NCI-H2029 (cell line): Measurements from ENCODE around the gene CLDN22.

Source experiments
- DNase-seq: peaks from one replicate; lab custom pipeline; 2025; lab: John Stamatoyannopoulos, UW

Gene CLDN22

DNA sequence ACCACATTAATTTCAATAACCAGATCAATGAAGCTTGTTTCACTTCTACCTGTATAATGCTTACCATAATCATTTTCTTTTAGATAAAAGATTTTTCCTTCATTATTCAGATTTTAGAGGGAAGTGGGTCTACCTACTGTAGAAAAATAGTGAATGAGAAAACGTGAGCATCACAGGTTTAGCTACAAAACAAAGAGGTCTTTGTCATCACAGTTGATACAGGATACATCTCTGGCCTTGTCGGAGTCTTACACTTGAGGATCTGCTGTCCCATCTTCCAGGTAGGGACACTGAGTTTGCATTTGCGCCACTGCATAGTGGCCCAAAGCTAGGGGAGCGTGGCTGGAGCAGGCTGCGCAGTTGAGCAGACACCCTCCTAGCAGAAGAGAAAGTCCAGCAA, 1.4 kb upstream of the CLDN22 start:
- DNase-seq, result no peak

DNA sequence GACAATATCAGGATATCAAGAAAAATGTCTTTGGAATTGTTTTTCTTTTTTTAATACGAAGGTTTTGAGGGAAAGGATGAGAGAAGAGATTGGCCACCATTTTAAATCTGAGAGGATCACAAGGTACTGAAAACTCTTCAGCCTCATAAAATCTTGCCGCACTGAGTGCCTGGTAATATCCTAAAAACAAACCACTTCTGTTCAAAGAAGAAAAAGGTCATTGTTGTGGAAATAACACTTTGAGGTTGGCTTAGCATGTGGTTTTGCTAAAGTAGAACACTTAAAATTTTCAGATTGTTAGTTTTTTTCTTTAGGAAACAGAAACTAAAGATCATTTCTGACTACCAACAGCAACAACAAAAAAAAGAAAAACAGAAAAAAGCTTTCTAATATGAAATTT, 1.0 kb upstream of the CLDN22 start:
- no peak for DNase-seq

DNA sequence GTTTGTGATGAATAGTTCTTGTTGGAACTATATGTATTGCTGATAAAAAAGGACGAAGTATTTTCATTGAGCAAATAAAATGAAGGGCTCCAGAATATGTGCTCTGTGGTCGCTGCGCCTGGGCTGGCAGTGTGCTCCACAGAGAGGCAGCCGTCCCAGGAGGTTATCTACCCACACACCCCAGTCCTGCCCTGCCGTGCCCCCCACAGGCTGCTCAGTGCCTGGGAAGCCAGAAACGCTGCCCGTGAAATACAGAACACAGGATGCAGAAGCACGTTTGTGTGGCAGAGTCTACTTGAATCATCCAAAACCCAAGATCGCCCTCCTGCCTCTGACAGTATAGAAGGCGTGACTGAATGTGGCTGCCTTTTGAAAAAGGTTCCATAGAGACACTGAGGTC, 1.4 kb downstream of the CLDN22 start:
- no peak for DNase-seq

DNA sequence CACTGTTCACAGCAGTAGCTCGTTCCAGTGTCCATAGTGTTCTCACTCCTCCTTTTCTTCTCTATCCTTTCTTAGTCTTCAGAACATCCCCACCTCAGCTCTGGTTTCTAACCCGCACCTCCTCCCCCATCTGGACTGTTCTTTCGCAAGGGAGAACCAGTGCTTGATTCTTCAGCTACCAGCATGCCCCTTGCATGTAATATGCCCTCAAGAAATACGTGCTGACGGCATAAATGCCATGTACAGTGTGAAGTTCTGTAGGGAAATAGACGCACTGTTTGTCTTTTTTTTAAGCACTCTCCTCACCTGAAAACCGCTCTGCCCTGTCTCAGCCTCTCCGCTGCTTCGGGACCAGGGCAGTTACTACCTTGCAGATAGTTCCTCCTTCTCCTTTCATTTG, 5.3 kb downstream of the CLDN22 start:
- DNase-seq, result no peak

DNA sequence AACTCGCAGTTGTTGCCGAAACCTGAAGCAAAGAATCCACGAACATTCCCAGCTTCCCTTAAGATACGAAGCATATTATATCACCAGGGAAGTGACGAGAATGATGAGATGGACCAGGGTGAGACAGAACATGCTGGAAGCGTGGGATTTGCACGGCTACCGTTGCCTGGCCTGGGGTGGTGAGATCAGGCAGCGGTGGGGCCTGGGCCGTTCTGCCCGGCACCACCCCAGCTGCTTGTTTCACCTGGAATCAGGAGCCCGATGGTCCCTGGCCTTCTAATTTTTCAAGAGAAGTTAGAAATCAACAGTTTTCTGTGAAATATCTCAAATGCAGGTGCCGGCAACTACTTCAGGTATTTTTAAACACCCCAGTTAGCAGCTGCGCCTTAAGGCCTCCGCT, 5.7 kb downstream of the CLDN22 start:
- DNase-seq, result no peak

DNA sequence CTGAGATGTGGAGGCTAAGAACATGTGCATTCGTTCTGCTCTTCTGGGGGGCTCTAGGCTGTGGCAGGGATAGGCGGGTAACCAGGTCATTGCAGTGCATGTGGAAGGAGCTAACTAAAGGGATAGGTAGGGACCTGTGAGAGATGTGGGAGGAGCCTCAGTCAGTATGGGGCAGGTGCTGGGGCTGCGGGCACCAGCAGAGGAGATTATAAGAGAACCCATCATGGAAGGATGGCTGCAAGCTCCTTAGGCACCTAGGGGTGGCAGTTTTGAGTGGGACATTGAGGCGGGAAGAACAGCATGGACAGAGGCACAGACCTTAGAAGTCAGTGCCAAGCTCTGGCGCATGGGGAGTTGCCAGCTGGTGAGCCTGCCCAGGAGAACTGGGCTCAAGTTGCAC, 7.2 kb downstream of the CLDN22 start:
- DNase-seq, result no peak

DNA sequence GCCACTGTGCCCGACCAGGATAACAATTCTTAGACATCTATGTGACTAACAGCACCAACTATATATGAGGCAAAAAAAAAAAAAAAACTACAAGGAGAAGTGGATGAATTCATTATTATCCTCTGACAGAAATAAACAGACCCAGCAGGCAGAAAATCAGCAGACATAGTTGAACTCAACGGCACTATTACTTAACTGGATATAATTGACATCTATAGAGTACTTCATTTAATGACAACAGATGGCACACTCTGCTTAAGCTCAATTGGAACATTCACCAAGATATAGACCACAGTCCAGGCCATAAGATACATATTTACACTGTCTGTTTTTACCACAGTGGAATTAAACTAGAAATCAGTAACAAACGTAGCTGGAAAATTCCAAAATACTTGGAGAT, 13.3 kb downstream of the CLDN22 start:
- DNase-seq, result no peak

DNA sequence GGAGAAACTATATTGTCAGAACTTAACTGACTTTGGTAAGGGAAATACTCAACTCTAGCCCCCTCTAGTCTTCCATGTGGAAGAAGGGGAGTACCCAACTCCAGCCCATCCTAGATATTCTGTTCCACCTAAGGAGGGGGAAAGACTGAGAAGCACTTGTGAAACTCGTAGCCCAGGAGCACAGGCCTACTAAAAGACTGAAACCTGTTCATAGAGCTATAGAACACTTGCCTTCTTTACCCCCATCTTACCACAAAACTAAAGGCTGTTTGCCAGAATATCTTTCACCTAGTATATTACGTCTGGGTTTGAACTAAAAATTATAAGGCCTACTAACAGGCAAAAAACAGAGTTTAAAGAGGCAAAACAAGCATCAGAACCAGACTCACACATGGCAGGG, 15.5 kb downstream of the CLDN22 start:
- DNase-seq, result no peak

DNA sequence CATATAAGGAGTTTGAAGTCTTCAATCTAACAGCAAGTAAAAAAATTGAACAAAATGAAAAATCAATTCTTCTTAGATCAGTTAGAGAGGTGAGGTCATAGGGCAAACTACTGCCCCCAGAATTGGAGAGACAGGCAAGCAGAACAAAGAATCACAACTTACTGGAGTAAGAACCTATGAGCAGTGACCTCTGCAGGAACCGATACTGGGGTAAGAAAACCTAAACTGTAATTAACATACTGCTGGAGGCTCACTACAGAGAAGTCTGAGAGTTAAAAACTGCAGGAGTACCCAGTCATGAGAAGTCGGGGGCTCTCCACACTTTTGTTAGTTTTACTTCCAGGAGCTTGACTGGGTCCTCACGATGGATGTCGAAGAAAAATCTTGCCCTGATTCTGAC, 16.0 kb downstream of the CLDN22 start:
- DNase-seq, result no peak

DNA sequence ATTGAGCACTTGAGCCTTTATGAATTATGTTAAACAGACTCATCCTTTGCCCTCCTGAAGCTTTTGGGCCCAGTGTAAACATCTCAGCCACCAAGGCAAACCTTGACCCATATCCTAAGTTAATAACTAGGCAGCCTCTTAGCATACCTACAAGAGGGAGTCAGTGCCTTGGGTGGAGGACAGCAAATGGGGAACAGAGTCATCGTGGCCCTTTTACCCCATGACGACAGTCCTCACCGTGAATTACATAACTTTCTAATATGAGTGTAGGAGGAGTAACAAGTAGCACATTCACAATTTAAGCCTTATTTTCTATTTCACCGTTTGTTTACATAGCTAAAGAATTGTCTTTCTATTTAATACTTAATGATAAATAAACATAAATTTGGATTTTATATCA, 16.8 kb downstream of the CLDN22 start:
- no peak for DNase-seq

DNA sequence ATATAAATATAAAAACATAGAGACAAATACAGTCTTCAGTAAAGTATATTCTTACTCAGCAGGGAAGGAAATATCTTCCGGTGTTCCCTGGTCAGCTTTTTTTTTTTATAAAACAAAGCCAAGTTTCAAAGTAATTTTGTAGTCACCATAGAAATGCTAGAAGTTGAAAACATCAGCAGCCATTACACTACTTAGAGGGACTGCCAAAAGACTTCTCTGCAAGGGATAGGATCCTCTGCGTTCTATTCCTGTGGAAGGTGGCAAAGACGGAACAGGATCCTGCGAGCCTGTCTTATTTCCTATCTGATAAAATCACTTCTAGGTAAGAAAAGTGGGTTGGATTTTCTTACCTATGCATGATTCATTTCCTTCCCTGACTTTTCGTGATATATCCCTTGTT, 19.4 kb downstream of the CLDN22 start:
- no peak for DNase-seq

DNA sequence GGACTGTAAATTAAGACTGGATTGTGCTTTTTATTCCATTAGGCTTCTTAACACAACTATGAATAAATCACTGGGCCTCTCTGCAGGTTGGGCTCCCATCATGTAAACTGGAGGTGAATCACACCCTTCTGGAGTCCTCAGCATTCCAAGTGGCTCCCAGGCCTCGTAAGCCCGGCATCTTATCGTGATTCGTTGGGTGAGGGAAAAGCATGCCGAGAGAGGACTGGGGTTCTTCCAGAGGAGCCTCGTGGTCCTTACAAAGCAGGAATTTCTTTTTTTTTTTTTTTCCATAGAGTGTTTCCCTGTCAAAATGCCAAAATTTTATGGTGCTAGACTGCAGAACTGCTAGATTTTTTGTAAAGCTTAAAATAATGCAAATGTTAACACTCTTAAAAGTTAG, 20.0 kb downstream of the CLDN22 start:
- no peak for DNase-seq

DNA sequence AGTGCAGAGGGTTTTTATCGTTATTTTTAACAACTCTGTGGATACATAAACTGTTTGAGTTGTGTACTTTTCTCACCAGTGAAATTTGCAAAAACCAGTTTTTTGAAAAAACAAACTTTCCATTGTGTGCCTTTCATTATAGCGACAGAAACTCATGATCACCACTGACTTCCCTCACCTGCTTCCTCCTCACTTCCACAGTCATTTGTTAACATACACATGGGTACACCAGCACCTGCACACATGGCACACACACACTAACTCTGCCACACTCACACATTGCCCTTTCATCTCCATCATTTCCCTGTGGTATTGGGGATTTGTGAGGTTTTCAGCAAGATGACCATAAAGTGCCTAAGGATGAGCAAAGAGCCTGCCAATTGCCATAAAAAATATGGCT, 20.6 kb downstream of the CLDN22 start:
- no peak for DNase-seq

DNA sequence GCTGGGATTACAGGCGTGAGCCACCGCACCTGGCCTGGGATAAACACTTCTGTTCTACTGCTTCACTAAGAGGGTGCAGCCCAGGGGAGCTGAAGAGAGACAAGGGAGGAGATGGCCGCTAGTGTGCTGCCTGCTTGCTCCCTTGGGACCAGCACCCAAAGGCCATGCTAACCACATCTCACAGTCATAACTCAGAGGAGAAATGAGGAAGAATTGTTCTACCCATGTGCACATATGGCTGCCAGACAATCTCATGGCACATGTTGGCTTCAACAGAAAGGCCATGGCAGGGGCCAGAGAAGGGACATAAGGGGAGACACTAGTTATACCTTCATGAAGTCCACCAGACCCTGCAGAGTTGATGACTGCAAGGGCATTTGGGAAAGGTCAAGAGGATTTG, 22.4 kb downstream of the CLDN22 start:
- no peak for DNase-seq

DNA sequence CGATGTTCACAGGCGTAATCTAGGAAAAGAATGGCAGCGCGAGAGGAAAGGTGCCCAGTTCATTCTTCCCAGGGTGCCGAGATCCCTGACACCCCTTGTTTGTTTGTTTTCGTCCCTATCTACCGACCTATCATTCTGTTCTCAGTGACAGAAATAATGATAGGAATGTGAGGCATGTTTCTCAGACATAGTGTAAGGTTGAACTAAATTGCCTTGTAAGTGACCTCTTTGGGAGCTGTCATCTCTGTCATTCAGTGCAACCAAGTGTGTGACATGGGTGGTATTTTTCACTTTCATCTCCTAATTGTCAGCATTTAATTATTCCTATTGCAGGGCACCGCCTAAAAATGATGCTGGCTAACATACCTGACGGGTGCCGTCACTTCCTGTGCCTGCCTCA, 24.4 kb downstream of the CLDN22 start:
- DNase-seq, result no peak

DNA sequence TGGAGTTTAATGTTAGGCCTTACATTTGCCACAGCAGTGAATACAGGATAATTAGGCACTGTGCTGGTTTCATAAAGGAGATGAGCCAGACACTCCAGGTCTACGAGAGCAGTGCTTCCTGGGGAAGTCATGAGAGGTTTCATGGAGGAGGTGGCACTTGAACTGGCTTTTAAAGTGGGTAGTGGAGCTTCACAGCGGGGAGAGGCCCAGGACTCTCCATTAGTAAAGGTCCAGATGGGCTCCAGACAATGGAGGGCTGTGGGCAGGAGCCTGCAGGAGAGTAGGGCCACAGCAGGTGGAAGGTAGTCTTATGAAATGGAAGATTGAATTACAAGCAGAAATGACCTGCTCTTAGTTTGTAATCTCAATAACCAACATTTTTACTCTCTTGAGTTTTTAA, 29.0 kb downstream of the CLDN22 start:
- no peak for DNase-seq

DNA sequence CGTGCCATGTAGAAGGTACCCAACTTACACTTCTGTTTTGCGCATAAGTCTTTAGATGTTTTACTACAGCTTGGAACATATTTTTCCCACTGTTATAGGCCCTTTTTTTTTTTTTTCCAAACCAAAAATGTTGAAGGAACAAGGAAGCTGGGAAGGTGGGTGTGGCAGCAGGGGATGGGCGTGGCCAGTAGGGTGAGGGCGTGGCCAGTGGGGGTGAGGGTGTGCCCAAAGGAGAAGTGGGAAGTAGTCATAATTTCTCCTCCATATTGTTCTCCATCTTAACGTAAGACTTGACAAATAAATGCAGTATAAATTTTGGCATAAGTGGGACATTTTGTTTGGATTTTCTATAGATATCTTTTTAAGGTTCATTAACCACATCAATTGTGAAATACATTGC, 30.4 kb downstream of the CLDN22 start:
- DNase-seq, result no peak

DNA sequence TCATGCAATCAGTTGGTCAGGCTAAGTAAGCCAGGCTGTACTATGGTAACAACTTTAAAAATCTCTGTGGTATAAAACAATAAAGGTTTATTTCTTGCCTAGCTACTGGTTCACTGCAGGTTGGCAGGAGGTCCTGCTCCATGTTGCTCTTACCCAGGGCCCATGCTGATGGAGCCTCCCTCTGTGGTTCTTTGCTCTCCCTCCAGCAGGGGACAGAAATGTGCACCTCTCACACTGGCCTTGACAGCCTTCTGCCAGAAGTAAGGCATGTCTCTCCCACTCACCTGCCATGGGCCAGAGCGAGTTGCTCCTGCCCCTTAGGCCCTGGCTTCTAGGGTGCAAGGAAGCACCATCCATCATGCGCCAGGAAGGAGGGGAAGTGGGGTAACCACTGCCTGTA, 31.1 kb downstream of the CLDN22 start:
- no peak for DNase-seq

DNA sequence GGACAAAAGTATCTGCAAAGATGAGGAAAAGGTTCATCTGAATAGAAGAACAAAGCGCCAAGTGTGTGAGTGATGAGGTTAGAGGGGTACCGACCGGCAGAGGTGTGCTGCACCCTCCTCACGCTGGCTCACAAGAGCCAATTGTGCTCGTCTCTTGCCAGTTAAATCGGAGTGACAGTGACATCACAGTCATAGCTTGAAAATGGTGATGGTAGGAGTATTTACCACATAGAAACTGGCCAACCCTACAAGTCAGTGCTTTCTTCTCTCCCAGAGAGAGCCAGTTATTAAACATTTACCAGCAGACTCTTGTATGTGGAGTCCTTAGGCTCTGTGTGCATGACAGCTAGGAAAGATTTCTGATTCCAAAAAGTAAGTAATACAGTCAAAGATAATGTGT, 32.4 kb downstream of the CLDN22 start:
- DNase-seq, result no peak

DNA sequence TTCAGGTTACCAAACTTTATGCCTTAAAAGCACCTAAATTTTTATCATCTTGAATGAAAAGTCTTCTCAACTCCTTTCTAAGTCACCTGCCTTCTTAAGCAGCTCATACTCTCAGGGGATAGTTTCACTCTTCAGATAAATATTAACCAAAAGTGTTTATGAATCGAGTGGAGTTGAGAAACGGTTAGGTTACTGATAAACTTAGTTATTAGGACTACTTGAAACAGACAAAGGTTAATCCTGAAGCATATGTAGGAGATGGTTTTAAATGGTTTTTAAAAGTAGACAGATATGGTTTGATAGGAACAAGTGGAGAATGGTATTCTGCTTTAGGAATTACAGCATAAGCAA, 32.8 kb downstream of the CLDN22 start:
- DNase-seq, result no peak

DNA sequence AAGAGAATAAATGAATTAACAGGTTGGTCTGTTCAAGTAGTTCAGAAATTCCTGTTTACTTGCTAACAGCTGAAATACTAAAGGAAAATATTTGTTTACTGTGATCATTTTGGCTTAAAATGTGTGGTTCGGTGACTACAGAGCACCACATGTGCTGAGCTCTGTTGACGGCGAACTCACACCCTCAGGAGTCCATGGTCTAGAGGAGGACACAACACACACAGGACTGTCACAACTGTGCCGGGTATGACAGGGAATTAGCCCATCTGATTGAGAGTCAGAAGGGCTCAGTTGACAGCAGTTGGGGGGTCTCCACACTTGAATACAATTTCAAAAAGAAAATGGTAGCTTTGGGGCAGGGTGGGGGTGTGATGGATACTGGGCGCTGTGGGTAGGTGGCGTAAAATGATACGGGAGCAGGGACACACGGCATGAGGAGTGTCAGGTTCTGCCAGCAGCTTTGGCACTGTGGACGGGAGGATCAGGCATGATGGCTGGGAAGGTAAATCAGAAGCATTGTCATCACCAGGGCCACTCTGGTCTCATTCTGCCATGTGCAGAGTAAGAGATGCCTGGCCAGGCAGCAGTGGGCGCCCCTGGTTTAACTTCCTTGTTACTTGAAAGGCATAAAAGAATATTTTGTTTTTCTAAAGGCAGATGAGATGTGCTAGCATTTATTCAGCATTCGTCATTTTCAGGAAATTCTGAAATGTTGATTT, 33.3 kb downstream of the CLDN22 start:
- no peak for DNase-seq

DNA sequence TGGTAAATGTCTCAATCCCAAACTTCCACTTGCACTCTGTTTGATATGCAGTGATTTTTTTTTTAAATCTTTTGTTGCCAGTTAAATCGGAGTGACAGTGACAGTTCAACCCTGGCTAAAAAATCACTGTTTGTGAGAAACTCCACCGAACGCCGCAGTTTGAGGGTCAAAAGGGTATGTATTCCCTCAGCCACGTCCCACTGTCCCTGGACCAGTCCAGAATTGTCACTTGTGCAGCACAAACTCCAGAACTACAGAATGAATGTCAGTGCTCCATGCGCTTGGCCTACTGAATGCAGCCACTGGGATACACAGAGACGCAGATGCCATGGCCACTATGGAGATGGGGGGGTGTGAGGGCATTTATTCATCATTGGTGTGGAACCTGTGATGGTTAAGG, 34.2 kb downstream of the CLDN22 start:
- DNase-seq, result no peak

DNA sequence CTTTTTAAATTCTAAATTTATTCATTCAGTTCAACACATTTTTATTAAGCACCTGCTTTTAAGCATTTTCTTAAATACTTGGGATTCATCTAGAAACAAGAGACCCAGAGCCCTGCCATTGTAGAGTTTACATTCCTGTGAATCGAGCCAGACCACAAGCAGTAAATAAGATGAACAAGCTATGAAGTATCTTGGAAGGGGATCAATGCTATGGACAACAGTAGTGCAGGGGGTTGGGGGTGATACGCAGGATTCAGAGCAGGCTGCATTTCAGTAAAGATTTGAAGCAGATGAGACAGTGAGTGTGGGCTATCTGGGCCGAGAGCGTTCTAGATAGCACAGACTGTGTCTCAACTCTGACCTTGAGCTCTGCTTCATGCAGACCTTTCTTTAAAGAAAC, 35.1 kb downstream of the CLDN22 start:
- no peak for DNase-seq

DNA sequence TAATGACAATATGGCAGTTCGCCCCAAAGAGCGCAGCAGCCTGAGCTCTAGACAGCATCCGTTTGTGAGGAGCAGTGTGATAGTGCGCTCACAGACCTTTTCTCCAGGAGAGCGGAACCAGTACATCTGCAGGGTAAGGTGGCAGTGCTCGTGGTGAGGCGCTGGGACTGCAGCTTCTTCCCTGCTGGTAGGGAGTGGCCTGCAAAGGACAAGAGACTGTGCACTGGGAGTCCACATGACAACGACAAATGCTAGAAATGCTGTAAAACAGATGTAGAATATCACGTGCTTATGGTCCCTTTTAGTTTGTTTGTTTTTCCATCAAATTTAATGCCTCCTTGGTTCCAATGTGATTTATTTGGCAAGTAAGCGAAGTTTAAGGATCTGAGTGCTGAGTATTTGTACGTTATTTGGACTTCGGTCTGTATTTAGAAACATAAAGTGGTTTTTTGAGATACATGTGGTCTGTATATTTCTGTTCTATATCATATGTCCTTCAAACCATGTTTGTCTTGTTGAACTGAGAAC, 35.8 kb downstream of the CLDN22 start:
- no peak for DNase-seq

DNA sequence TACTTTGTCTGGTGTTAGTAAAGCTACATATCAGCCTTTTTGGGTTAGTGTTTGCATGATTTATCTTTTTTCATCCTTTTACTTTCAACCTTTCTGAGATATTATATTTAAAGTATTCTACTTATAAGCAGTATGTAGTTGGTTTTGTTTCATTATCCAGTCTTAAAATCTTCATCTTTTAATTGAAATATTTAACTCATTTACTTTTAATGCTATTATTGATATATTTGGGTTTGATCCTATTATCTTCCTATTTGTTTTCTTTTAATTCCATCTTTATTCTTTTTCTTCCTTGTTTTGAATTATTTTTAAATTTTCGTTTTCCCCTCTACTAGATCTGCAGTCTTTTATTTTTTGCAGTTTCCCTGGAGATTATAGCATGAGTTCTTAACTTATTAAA, 44.0 kb downstream of the CLDN22 start:
- DNase-seq, result no peak
